Stimulated activated CD4-positive, alpha-beta T cell treated with anti-CD3 and anti-CD28 coated beads, TNF-alpha, amount 100 ng/mL, for 48 hours (primary cell): ENCODE measurements around the gene SGMS1.
"Not testable (repeated sequence)": the region's sequence is repeated elsewhere in the genome, so short reads cannot be mapped to it uniquely, and the experiment has no call there.

Experiments used
- DNase-seq, 3 donors: peaks; one replicate each; pipeline ENCODE4 v3.0.0-alpha.2; 2020; ENCODE audit warnings: low read depth in 3 of 3

SGMS1 gene

DNA sequence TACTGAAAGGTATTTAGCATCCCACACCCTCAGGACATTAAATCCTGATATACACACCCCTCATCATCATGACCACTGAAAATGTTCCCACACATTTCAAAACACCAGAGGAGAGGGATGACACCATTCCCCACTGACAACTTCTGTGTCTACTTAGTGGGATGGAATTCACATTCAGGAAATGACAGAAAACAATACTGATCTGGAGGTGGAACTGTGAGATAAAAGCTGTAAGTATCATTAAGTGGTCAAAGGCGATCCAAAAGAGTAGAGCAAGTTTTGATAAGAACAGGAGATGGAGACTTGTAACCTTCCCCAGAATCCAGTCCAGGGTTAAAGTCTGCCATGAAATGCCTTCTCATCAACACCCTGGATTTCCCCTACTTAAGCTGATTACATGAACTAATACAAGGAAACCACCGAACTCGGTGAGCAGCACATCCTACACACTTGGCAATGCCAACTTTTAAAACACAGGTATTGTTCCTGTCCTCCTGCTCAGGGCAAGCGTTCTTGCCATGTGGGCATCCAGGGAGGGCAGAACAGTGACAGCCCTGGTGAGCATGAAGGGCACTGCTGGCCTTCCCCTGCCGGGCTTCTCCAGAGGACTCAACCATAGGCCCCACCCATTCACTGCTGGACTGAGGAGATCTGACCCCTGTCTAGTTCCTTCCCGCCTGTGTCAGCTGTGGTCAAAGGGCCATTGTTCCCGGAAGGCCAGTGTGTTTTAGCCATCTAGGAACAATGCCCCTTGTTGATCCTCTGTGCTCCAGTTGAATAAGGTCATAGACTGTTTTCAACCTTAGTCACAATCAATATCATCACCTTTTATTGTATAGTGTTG is 85.0 kb downstream of the SGMS1 start:
- no peak for DNase-seq

DNA sequence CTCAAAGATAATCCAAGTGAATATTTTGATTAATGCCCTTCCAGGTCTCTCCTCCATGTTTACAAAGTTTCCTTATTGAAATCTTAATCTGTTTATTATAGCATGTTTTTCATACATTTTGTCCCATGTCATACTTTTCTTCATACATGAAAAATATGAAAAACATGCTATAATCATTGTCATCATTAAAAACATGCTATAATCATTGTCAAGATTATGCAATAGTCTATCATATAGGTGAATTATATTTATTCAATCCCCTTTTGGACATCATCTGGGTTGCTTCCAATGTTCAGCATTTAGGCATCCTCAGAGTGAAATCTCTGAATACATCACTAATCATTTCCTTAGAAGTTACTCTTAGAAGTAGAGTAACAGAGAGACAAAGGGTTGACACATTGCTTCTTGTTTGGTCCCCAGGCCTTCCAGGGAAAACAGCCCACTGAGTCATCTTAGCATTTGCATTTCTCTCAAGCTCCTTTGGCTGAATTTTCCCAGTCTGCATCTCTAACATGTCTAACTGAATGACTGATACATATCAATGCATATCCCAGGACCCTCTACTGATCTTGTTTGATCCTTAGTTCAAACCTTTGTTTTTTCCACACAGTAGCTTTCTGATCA is 87.0 kb downstream of the SGMS1 start:
- no peak for DNase-seq

DNA sequence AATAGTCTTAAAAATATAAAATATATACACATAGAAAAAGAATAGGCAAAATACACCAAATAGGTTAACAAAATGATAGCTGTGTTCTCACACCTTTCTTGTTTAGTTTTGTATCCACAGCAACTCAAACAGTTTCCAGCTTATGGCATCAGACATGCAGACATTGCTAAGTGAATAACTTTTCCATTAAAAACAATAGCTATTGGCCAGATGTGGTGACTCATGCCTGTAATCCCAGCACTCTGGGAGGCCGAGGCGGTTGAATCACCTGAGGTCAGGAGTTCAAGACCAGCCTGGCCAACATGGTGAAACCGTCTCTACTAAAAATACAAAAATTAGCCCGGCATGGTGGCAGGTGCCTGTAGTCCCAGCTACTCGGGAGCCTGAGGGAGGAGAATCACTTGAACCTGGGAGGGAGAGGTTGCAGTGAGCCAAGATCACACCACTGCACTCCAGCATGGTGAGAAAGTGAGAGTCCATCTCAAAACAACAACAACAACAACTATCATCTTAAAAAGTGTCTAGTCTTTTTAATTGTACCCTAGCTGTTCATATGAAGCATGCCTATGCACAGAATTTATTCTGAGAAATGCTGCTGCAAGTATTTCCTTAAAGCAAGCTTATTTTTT is 88.9 kb downstream of the SGMS1 start:
- not testable (repeated sequence) for DNase-seq

DNA sequence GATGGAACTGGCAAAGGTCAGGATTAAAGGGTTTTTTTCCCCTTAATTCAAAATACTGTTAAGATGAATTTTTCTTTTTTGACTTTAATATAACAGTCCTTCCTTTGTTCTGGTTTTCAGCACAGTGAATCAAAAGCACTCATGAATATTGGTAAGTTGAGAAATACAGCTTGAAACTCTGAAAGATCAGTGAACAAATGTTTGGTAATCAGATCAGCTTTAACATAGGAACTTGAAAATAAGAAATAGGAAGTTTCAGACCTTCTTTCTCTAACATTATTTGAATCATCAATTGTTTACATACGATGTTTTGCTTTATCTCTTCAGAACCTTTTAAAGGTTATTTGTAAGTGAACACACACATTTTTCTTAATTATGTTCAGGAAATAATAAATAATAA is 90.5 kb downstream of the SGMS1 start:
- no peak for DNase-seq

DNA sequence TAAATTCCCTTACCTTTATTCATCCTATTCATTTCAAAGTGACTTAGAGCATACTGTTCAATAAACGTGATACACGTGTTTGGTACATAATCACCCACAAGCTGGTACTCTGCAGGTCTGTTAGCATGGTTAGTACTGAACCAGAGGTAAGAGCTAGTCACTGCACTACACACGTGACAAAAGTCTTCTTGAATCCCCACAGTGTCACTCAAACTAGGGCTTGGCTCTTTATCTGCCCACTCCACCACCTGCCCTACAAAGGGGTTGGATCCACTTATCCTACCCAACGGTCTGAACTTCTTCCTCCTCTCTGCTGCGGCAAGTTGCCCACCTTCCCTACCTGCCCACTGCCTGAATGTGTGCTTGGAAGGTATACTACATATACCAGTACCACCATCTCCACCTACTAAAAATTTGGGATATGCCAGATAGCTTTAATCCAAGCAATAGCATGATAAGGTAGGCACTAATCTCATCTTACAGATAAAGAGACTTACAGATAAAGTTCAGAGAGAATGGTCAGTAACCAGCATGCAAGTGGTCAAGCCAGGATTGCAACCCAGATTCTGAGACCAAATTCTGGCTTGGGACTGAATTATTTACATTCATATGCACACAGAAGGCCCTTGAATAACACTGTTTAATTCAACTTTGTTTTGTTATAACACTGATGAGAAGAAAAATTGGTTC is 92.2 kb downstream of the SGMS1 start:
- DNase-seq = no peak

DNA sequence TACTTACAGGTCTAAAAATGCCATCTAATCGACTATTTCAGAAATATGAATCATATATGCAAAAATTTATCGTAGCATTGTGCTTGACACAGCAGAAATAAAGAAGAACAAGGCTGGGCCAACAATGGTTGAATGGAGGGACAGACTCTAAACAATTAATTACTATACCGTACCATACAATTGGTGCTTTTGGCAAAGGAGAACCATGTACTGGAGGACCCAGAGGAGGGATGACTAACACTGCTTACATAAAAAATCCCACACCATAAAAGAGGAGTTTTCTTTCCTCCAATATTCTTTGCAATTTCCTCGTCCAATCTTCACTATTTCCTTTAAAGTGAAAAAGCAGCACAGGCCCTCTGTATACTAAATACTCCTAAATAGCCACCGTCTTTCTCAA is 94.1 kb downstream of the SGMS1 start:
- no peak for DNase-seq

DNA sequence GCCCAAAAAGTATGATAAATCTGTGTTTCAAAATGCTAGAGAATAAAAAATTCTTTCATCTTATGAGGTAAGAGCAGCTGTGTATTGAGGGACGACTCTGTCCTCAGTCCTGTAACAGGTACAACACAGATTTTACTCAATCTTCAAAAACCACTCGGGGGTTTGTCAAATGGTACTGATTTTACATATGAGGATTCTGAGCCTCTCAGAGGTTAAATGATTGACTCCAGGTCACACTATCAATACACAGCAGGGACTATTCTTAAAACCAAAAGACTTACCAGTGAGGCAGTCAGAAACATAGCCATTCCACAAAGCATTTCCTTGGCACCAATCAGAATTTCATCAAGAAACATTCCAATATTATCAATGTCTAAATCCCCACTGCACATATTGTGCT is 95.5 kb downstream of the SGMS1 start:
- no peak for DNase-seq

DNA sequence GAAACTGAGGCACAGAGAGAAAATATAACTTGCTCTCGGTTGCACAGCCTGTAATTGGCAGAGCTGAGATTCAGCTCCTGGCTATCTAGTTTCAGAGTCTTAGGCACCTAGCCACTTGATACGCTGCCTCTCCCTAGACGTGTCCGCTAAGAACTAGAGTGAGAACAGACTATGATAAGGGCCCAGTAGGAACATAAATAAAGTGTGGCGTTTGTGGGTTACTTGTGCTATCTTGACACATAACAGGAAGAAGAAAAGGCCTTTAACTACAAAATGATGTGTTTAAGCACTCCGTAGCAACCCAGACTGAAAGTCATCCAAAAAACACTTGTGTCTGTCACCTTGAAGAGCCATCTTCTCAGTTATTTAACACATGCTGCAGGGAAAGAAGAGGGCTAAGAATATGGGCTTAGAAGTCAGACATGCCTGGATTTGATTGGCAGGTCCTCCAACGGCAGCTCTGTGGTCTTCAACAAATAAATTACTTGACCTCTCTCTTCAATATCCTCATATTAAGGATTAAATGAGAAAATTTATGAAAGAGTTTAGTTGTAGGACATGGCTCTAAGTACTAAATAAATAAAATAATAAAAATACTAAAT is 96.2 kb downstream of the SGMS1 start:
- DNase-seq = no peak

DNA sequence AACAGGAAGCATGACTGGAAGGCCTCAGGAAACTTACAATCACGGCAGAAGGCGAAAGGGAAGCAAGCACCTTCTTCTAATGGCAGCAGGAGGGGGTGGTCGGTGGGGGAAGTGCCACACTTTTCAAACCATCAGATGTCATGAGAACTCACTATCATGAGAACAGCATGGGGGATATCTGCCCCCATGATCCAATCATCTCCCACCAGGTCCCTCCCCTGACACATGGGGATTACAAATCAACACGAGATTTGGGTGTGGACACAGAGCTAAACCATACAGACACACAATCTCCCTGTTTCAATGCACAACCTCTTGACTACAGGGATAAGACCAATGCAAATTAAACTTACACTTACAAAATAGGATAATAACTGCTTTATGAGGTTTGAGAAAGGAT is 97.6 kb downstream of the SGMS1 start:
- DNase-seq = no peak

DNA sequence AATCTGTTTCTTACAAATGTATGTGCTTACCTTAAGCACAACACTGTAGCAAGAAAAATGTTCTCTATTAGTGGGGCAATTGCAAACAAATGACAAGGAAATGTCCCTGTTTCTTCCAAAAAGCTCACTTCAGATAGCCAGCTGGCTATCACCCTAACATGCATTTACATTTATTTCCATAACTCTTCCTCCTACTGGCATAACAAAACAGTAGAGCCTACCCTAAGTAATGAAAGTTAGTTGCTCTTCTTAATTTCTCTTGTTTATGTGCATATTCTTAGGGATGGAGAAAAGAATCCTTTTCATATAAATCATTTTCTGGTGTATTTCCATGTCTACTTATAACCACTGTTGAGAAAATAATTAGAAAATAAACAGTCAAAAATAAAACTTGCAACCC is 100.4 kb downstream of the SGMS1 start:
- DNase-seq = no peak

DNA sequence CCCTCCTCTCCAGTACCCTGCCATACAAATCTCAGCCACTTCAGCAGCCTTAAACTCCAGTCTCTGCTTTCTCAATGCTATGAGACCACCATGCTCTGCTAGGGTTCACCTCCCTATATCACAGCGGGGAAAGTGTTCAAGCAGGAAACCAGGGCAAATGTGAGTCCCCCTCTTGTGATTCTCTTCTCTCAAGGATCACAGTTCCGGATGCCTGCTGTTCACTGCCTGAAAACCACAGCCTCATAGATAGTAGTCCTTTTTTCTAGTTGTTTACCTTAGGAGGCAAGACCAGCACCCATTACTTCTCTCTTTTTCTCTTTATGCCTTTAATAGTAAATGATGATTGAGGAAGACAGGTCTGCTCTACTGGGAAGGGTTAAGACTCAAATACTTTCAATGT is 100.8 kb downstream of the SGMS1 start:
- DNase-seq = no peak

DNA sequence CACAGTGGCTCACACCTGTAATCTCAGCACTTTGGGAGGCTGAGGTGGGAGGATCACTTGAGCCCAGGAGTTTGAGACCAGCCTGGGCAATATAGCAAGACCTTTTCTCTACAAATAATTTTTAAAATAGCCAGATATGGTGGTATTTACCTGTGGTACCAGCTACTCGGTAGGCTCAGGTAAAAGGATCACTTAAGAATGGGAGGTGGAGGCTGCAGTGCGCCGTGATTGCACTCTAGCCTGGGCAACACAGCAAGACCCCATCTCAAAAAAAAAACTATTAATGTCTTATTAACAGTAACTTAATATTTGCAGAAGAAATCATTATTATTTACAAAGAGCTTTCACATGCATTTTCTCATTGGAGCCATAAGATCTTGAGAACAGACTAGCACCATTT is 103.6 kb downstream of the SGMS1 start:
- no peak for DNase-seq

DNA sequence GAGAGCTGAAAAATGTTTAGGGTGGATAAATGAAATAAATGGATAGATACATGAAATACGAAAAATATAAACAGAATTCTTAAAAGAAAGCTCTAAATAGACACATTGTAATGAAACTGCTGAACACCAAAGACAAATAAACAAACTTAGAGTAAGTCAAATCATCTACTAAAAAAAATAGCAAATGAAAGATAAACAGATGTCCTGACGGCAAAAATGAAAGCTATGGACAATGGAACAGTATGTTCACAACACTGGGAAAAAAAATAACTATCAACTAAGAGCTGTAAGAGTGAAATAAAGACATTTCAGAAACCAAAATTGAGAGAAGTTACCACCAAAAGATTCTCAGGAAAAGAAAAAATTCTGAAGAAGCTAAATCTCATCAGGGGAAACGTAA is 106.1 kb downstream of the SGMS1 start:
- no peak for DNase-seq

DNA sequence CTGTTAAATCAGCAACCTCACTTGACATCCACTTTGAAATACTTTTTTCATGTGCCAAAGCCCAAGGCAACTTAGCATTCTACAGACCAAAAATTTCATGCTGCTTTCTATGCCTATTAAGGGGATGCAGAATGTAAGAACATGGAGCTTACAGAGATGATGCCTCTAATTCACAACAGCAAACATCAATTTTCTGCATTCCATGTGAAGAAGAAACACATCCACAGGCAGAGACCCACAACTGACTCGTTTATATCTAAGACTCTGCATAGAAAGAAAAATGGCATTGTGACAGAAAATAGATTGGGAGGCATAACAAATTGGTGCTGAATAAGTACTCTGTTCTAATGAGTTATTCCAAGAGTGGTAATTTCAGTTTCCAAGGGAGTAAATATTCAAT is 107.6 kb downstream of the SGMS1 start:
- no peak for DNase-seq

DNA sequence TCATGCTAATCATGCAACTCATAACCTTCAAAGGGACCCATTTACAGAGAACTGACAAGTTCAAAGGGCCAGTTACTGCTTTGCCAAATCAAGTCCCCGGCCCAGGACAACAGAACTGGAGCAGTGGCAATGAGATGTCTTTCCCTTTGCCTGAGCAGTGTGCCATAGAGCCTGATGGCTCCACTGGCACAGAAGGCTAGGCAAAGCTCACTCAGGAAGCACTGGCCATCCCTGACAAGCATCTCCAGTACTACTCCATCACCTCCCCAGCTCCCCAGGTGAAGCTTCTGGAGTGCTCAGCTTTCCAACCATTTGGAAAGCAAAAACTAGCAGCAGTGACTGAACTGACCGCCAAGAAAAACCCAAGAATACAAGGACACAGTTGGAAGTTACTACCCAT is 108.3 kb downstream of the SGMS1 start:
- no peak for DNase-seq

DNA sequence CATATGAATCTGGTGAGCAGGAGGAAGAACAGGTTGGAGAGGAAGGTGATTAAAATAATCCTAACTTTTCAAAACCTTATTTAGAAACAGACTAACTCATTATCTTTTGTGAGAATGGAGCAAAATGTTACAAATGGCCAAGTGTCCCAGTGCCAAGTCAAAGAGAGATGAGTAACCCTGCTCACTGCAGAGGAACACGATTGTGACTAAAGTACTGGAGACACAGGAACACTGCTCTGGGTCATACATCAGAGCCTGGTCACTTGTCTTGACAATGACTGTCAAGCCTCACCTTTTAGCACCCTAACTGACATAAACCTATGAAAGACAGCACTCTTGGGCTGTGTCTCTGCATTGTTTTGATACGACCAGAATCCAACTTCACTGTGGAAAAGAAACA is 108.8 kb downstream of the SGMS1 start:
- DNase-seq = no peak

DNA sequence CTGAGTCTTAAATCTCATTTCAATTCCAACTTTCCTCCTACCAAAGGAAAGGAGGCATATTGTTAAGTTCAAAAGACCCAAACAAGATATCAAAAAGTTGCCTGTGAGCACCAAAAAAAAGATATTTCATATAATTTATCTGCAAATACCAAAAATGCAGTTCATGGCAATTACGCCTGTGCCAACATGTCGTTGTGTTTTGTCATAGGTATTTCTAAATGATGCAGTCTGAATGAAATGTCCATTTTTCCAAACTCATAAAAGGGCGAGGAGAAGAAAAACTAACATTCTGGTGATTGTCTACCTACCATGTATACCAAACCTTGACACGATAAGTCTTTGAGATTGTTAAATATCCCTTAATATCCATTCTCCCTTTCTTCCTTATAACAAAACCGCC is 109.8 kb downstream of the SGMS1 start:
- no peak for DNase-seq

DNA sequence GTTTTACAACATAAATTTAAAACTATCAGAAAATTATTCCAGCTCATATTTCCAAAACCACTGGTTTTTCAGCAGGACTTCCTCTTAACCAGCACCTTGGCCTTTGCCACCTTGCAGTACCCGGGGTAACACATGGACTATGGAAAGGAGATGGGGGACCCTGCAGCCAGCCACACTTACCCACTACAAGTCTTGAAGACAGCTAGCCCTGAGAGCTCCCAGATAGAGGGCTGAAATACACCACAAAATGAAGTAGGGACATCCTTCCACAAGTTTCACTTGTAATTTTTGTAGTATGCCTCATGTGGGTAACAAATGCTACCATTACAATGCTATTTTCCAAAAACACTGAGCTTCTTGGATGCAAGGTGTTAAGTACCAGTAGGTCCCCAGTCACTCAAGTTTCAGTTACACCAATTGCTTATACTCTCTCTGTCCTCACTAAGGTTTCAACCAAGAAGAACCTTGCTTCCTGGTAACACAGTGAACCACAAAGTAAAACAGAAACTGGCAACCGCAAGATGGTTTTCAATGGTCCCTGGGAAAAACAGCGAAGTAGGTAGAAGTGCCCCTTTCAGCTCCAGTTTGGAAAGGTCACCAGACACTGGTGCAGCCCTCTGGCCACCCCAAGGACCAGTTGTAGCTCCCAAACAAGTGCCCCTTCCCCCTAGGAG is 110.9 kb downstream of the SGMS1 start:
- DNase-seq = no peak

DNA sequence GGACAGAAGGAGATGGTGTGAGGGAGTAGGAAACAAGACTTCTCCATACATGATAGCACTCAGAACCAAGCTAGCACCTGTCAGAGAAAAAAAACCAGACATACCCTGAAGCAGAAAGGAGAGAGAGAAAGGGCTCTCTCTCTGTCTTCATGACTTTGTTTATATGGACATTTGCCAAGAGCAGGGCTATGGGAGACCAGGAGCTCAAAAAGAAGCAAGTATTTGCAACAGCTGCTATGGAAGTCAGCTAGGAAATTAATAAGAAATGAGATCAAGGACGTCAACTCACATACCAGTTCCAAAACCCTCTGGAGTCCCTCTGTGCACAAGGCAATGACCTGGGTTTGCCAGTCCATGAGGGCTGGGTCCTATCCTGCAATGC is 111.6 kb downstream of the SGMS1 start:
- no peak for DNase-seq

DNA sequence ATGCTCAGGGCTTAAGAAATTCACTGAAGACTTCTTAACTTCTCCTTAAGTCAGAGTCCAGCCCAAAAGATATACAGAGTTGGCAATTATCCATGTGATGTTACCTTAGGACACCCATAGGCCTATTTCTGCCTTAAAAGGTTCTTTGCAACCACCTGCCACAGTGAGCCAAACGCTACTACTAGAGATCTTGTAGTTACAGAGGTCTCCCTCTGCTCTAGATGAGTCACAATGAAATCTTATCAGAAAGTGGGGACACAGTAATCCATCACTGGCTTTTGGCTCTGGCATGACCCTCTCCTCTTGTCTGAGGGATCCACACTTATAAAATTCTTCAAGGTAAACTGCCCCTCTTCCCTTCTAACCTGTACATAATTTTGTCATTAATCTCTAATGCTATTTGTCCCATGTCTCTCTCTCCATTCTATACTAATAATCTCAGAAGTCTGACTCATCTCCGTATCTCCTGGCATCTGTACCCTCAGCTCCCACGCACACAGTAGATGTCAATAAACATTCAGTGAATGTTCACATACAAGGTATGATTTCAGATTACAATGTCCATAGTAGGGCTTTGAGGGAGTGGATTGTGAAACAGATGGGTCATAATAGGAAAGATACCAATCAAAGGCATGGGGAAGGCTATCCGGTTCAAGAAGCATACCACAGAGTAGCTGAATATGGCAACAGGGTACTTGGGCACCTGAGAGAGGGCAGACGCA is 112.1 kb downstream of the SGMS1 start:
- no peak for DNase-seq
